Measurements from ENCODE around the gene XAF1.

XAF1 gene

GRCh38 chr17:6775871-6776405 is 20.1 kb downstream of the XAF1 start, which contains the start of gene FBXO39:
FBXO39 (plus strand) TSS chr17:6776215; CDS start chr17:6779869, 3,654 bp downstream.
- no peak for TF ChIP-seq CTCF (IDR thresholded peaks at IDR 0.05; ENCODE audit: insufficient read depth, missing control alignments)
- FAIRE-seq (no peak), DNase-seq (ENCODE audit: insufficient read length, low spot score) (no peak)

GRCh38 chr17:6779411-6779810 is 23.6 kb downstream of the XAF1 start:
- TF ChIP-seq CTCF (IDR thresholded peaks at IDR 0.05; ENCODE audit: insufficient read depth, missing control alignments): no peak
- DNase-seq (ENCODE audit: insufficient read length, low spot score) (no peak), FAIRE-seq (no peak)

GRCh38 chr17:6780001-6780400 is 24.2 kb downstream of the XAF1 start:
- TF ChIP-seq CTCF (IDR thresholded peaks at IDR 0.05; ENCODE audit: insufficient read depth, missing control alignments): no peak
- no peak for DNase-seq (ENCODE audit: insufficient read length, low spot score)
- no peak for FAIRE-seq

- DNase-seq (ENCODE audit: insufficient read length, low spot score): no peak
- no peak for FAIRE-seq
- no peak for TF ChIP-seq CTCF (IDR thresholded peaks at IDR 0.05; ENCODE audit: insufficient read depth, missing control alignments)
Measured at GRCh38 chr17:6780886-6781285, 25.0 kb downstream of the XAF1 start.

GRCh38 chr17:6782244-6782643 is 26.4 kb downstream of the XAF1 start:
- DNase-seq (ENCODE audit: insufficient read length, low spot score) (no peak), FAIRE-seq (no peak)
- no peak for TF ChIP-seq CTCF (IDR thresholded peaks at IDR 0.05; ENCODE audit: insufficient read depth, missing control alignments)

GRCh38 chr17:6786618-6787017 is 30.8 kb downstream of the XAF1 start:
- FAIRE-seq (no peak), DNase-seq (ENCODE audit: insufficient read length, low spot score) (no peak)
- TF ChIP-seq CTCF (IDR thresholded peaks at IDR 0.05; ENCODE audit: insufficient read depth, missing control alignments): no peak

- no peak for TF ChIP-seq CTCF (IDR thresholded peaks at IDR 0.05; ENCODE audit: insufficient read depth, missing control alignments)
- DNase-seq (ENCODE audit: insufficient read length, low spot score) (no peak), FAIRE-seq (no peak)
Measured at GRCh38 chr17:6787081-6787693, 31.3 kb downstream of the XAF1 start.

Measured in D721Med (cell line).